Measurements from ENCODE around the gene TTC22.

Gene TTC22

DNA sequence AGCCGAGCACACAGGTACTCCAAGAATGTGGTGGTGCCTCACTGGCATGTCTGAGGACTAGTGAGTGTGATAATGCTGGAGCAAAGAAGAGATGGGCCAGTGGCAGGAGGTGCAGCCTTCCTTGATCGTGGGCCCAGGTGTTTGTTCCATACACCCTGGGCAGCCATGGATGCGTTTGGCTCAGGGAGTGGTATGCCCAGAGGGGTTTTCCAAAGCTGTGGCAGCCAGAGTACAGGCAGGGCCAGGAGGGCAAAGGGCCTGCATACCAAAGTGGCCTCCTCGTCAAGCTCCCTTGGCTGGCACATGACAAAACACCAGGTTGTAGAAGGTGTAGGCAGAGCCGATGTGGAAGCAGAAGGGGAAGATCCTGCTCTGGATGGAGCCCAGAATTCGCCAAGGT is 55.8 kb downstream of the TTC22 start:
- no peak for DNase-seq

DNA sequence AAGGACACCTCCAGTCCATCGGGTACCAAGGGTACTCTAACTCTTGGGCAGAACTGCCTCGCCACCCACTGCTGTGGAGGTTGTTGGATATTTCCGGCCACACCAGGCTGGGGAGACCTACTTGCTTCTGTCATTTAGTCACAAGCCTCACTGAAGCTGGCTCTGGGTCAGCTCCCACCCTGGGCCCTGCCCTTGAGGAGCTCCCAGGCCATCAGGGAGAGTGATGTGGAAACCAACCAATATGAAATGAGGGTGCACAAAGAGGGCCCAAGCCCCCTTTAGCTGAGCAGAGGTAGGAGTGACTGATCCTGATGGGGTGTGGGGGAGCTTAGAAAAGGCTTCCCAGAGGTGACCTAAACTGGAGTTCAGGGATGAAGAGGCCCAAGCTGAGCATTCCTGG is 56.4 kb downstream of the TTC22 start:
- no peak for DNase-seq

DNA sequence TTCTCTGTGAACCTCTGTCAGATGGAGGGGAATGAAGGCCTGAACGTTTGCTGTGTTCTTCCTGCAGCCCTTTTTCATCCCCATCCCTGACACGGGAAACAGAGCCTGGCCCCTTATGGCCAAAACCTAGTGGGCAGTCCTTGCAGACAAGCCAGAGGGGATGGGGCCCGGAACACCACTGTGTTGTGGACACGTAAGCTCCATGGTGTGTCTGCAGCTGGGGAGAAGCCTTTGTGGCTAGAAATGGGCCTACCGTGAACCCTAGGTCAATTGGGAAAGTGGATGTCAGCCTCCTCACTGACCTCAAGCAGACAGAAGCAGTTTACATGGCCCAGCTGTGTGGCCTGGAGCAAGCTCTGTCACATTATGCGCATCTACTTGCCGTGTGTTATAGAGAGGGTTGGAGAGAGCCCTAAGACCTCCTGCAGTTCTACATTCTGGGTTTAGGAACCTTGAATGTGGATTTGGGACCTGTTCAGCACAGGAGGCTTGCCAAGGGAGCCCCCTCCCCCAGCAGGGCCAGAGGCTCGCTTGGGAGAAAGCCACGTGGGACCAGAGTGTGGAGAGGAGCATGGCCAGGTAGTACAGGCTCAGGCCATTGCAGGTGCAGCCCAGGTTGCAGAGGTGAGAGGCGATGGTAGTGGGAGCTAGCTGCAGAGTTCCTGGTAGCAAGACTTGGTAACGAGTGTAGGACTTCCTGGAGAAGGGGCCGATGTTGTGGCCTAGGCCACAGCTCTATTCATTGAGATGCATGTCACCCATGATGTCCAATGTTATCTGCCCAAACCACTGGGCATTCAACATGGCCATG is 57.5 kb downstream of the TTC22 start:
- no peak for DNase-seq

DNA sequence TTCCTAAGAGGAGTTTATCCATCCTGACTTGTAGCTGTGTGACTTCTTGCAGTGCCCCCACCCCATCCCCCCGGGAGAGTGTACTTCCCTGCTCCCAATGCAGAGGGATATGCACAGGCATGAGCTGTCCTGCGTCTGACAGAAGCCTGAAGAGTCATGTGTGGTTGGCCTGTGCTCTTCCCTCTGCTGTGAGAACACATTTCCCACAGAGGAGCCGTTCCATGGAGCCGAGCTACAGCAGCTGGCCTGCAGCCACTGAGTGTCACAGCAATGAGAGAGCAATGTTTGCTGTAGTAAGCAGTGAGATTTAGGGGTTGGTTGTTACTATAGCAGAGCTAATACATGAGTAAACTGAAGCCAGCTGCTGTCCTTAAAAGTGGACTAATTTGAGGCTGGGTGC is 58.8 kb downstream of the TTC22 start:
- no peak for DNase-seq

DNA sequence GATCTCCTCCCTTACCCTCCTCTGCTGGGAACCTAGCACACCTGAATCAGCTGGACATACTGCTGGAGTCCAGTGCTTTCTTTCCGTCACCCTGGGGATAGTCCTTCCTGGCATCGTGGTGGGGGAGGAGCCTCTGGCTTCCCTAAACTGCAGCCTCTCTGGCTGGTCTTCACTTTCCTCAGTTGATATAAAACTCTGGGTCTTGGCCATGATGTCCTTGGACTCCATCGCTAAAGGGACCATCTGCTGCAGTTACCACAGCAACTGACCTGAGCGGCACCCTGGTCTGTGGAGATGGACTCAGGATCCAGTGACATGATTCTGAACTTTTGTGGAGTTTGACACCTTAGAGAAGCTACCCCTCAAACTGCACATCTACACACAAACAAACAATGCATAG is 59.6 kb downstream of the TTC22 start:
- no peak for DNase-seq

DNA sequence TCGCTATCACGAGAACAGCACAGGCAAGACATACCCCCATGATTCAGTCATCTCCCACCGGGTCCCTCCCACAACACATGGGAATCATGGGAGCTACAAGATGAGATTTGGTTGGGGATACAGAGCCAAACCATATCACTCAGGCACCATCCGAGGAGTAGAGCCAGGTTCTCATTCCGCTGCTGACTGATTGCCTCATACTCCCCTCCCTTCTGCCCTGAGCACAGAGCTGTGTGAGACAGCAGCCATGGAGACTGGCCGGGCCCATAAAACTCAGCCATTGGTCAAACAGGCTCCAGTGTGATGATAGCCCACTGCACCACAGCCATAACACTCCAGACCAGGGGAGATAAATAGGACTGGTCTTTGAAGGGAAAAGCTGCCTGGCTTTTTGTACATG is 62.9 kb downstream of the TTC22 start:
- DNase-seq = no peak

DNA sequence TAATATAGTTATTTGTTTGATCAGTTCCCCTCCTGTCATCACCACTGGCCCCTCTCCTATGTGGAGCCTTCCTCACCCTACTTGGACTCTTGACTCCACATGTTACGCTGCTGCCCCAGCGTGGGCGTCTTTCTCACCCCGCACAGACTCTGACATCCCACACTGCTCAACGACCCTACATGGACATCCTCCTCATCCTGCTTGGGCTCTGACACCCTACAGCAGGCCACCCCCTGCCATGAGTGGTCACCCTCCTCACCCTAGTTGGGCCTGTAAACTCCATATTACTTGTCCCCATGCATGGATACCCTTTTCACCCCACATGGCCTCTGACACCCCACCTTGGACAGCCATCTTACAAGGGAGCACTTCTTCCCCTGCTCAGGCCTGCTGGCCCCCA is 64.4 kb downstream of the TTC22 start:
- DNase-seq = no peak
